ENCODE results near the gene C19orf33.

The C19orf33 gene

DNA sequence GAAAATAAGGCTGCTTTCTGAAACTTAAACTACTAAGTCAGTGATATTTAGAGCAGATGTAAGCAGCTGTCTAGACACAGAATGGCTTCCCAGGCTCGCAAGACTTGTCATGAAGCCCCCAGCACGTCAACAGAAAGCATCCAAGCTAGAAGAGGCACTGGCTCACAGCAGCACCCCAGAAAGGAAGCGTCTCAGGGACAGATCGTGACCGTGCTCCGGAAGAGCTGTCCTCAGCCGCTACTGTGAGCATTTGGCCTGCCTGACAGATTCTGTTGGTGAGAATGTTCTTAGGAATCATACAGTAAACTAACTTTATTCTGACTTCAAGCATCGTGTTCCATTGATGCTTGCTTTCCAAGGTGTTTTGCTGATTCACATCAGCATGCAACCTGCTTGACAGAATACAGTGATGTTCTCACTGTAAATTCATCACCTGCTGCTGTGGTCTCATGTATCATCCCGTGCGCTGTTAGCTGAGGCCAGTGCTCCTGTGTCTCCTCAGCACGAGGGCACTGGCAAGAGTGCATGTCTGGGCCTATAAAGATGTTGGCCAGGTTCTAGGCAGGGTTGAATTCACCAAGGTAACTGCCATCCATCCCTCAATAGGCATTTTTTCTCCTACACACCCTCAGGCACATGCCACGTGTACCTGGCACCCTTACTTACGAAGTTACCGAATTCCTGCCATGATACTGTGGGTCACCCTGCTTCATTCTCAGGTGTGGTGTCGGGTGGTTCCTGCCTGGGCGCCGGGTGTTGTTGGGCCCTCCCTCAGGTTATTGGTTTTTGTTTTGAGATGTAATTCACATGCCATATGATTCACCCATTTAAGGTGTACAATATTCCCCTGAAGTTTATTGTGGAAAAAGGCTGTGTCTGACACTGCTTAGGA is 23.8 kb upstream of the C19orf33 start:
- no peak for DNase-seq (ENCODE audit: low read depth)
- TF ChIP-seq, protein P1, sequence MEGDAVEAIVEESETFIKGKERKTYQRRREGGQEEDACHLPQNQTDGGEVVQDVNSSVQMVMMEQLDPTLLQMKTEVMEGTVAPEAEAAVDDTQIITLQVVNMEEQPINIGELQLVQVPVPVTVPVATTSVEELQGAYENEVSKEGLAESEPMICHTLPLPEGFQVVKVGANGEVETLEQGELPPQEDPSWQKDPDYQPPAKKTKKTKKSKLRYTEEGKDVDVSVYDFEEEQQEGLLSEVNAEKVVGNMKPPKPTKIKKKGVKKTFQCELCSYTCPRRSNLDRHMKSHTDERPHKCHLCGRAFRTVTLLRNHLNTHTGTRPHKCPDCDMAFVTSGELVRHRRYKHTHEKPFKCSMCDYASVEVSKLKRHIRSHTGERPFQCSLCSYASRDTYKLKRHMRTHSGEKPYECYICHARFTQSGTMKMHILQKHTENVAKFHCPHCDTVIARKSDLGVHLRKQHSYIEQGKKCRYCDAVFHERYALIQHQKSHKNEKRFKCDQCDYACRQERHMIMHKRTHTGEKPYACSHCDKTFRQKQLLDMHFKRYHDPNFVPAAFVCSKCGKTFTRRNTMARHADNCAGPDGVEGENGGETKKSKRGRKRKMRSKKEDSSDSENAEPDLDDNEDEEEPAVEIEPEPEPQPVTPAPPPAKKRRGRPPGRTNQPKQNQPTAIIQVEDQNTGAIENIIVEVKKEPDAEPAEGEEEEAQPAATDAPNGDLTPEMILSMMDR (IDR thresholded peaks at IDR 0.05; ENCODE audit: control insufficient read depth, extremely low read depth, insufficient read depth) = no peak
- no peak overlapping the region for H3K4me3 ChIP-seq (ENCODE audit: low read depth, low read length)

DNA sequence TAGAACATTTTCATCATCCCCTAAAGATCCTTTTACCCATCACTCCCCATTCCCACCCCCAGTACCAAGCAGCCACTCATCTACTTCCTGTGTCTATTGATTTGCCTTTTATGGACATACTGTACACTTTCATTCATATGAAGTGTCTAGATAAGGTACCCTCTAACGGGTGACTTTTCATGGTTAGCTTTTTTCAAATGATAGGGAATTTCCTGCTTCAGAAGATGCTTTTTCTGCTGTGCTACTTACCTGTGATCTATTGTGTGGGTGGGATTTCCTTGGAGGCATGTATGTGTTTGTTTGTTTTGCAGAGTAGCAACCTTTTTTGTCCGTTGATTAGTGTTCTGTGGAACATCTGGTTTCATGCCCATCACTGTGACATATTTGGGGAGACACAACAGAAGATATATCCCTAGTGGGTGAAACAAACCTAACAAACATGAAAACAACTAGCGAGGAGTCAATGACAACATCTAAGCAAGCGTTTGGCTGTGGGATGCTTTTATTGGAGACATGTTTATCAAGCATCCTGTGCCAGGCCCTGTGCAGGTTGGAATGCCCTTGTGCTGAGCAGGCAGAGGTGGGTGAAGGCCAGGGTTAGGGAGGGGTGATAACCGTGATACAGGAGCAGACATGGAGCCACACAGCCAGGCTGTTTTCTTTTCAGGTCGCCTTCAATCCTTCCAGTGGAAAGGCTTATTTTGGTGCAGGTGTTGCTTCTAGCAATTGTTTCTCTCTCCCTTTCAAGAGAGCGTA is 22.1 kb upstream of the C19orf33 start:
- no peak for DNase-seq (ENCODE audit: low read depth)
- TF ChIP-seq, protein P1 (IDR thresholded peaks at IDR 0.05; ENCODE audit: control insufficient read depth, extremely low read depth, insufficient read depth) = no peak
- H3K4me3 ChIP-seq (ENCODE audit: low read depth, low read length) = no peak overlapping the region

DNA sequence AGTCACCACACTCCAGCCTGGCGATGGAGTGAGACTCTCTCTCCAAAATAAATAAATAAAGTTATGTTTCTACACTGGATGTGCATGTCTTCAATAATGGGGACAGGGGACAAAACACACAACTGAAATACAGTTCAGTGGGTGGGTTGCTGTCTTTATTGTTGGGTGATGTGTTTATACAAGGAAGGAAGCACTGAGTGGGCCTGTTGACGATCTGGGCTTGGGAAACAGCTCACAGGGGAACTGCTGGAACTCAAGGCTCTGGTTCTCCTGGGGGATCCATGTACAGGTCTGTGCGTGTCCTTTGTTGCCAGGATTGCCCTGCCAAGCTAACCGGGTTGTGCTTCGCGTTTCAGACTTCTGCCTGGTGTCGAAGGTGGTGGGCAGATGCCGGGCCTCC is 20.8 kb upstream of the C19orf33 start:
- DNase-seq (ENCODE audit: low read depth) = no peak
- TF ChIP-seq, protein P1 (IDR thresholded peaks at IDR 0.05; ENCODE audit: control insufficient read depth, extremely low read depth, insufficient read depth) = no peak
- H3K4me3 ChIP-seq (ENCODE audit: low read depth, low read length) = no peak overlapping the region

DNA sequence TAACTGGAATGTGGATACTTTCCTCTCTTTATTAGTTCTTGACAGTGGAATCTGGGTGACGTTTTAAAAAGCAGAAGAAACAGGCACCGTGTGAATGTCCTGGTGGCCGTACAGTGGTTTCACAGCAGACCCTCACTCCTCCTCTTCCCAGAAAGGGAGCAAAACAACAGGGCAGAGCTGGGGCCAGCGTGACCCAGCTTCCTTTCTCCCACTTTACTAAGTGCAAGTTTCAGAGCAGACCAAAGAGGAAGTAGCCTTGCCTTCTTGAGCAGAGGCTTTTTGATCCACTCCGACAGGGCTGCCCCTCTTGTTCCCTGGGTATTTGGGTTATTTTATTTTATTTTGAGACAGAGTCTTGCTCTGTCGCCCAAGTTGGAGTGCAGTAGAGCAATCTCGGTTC is 19.6 kb upstream of the C19orf33 start:
- no peak overlapping the region for H3K4me3 ChIP-seq (ENCODE audit: low read depth, low read length)
- no peak for DNase-seq (ENCODE audit: low read depth)
- TF ChIP-seq, protein P1 (IDR thresholded peaks at IDR 0.05; ENCODE audit: control insufficient read depth, extremely low read depth, insufficient read depth) = no peak

DNA sequence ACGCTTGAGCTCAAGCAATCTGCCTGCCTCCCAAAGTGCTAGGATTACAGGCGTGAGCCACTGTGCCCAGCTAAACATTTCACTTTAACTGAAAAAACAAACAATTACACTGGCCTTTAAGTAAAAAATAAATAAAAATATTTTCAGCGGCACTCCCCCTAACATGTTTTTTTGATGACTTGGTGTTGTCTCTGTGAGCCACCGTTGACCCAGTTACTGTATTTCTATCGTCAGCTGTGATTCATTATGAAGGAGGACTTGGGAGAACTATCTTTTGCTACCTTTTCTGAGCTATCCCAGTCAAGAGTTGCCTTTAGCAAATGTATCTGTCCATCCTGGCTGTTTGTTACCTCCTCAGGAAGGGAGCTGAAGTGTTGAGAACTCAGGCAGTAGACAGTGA is 18.5 kb upstream of the C19orf33 start:
- TF ChIP-seq, protein P1 (IDR thresholded peaks at IDR 0.05; ENCODE audit: control insufficient read depth, extremely low read depth, insufficient read depth) = no peak
- no peak for DNase-seq (ENCODE audit: low read depth)
- H3K4me3 ChIP-seq (ENCODE audit: low read depth, low read length) = no peak overlapping the region

DNA sequence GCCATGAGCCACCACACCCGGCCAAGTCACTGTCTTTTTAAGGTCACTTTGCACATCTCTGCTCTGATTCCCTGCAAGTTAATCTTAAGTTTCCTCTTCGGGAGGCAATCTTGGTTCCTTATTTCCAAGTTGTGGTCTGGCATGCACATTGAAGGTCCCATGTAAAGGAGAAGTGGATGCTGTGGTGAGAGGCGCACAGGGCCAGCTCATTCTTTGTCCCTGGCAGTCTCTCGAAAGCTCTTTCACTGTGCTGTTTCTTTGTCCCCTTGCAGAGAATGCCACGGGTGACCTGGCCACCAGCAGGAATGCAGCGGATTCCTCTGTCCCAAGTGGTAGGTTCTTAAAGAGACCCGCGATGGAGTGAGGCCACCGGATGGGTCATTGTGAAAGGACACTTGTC is 16.4 kb upstream of the C19orf33 start:
- TF ChIP-seq, protein P1 (IDR thresholded peaks at IDR 0.05; ENCODE audit: control insufficient read depth, extremely low read depth, insufficient read depth) = no peak
- H3K4me3 ChIP-seq (ENCODE audit: low read depth, low read length) = no peak overlapping the region
- no peak for DNase-seq (ENCODE audit: low read depth)
